ENCODE data around the gene SAT2.

GRCh38 chr17:7651097-7651664 lies 23.6 kb upstream of the SAT2 start:
- TF ChIP-seq CTCF (IDR thresholded peaks at IDR 0.05; ENCODE audit: low read length), result no peak
- TF ChIP-seq EZH2phosphoT487 (IDR thresholded peaks at IDR 0.05; ENCODE audit: low read length), result no peak
- peak; percentile 89 for TF ChIP-seq EZH2 (optimal IDR thresholded peaks at IDR 0.05; ENCODE audit: low read depth, low read length)

Measured in MM.1S (cell line).